ENCODE measurements around the gene OSTM1. TPM values are rescaled to one million over a fixed set of nuclear protein-coding genes. Genes with fewer than 3 reads are reported as not detected.
A peak's percentile ranks its signal among the peaks of the same experiment; 100 is the strongest.

Gene OSTM1
- total and polyA plus RNA-seq, 9 of the 15 experiments (the other 6 are each of a cell fraction or from before 2014, with no cell fraction given), result 5.6 to 29.5 (median 16.3) TPM

DNA sequence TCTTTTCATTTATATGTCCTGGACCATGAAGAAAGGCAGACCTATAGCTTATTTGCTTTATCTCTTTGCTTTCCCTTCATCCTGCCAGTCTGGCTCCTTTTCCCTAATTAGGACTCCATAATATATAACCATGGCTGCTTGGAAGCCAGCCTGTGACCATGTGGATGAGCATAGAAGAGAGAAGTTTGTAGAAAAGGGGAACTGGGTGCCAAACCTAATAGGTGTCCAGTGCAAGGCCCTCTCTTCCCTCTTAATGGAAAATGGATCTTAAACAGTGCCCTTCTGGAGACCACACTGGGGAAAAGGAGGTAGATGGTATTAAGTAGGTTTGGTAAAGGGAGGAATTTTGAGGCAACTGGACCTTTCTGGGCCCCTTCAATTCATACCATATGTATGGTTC is 16.7 kb upstream of the OSTM1 start:
- ATAC-seq, result no peak
- ChIA-PET CTCF (ENCODE audit: low intra/inter-chr PET ratio) (no interaction called here), POLR2A (interaction anchor here (0.5 to 1.4 kb wide), 3 partner anchors 12 to 170 kb away, joined by 3 to 4 read pairs (median 4); partner anchors contain the start of gene SNX3)

More for the DNA sequence above, 16.7 kb upstream of the OSTM1 start:
- Histone ChIP-seq H4K20me1 (replicated peaks; ENCODE audit: control insufficient read depth, insufficient read depth, low read length) (no peaks in the 10 kb centered on the region), H3K27ac (ENCODE audit: extremely low read depth, low read depth, low read length) (no peak overlapping the region), H3K4me2 (ENCODE audit: insufficient read depth, low read length) (no peak overlapping the region), H3K79me2 (ENCODE audit: control insufficient read depth, insufficient read depth, low read length) (no peaks in the 10 kb centered on the region), H3K9me1 (ENCODE audit: control insufficient read depth, insufficient read depth, low read length) (no peaks in the 10 kb centered on the region), H3K9ac (ENCODE audit: insufficient read depth in 1 of 2, low read depth in 2 of 2, low read length in 2 of 2) (no peak overlapping the region), H3K36me3 (ENCODE audit: control insufficient read depth, insufficient read depth, low read length) (no peaks in the 10 kb centered on the region), H2AFZ (ENCODE audit: low read depth, low read length) (no peak overlapping the region), H3K4me3 (no peak overlapping the region), H3K4me1 (replicated peaks in 1 of 2; ENCODE audit: control insufficient read depth in 2 of 2, insufficient read depth in 2 of 2, low read length in 2 of 2) (no peaks in the 10 kb centered on the region), H3K27me3 (ENCODE audit: control insufficient read depth in 2 of 2, insufficient read depth in 2 of 2, low read length in 2 of 2) (peaks cover 0 to 9% of the 10 kb centered on the region in 2 experiments; a peak in 3 of 5 replicates), H3K9me3 (replicated peaks; ENCODE audit: control insufficient read depth, insufficient read depth, low read depth, low read length) (no peaks in the 10 kb centered on the region)
- intact Hi-C loops (cut with micrococcal nuclease), result no loop called here
- DNase-seq (ENCODE audit: extremely low read depth in 1 of 4, low spot score in 3 of 4), result no peak
- TF ChIP-seq NFYB (IDR thresholded peaks at IDR 0.05; ENCODE audit: extremely low read depth, insufficient read length) (no peak), HNRNPL (IDR thresholded peaks at IDR 0.05; ENCODE audit: low read depth, low read length) (no peak), PBX2 (CRISPR knock-in tag; IDR thresholded peaks at IDR 0.05; ENCODE audit: low read depth) (no peak), PBX2 (tag; conservative IDR thresholded peaks at IDR 0.05; ENCODE audit: low read depth) (0 out of 2 replicates have a peak, but pooled peaks have one; percentile 2), SPI1 (IDR thresholded peaks at IDR 0.05; ENCODE audit: borderline replicate concordance, low read depth, low read length) (peak; percentile 82)
- no peak for FAIRE-seq
- in situ Hi-C loops (cut with MboI), result no loop called here
- no TSS peak for BruUV-seq (replicated peaks)

Data from K562 (cell line).